ENCODE measurements around the gene FHIT.
"Not testable (repeated sequence)": the region's sequence is repeated elsewhere in the genome, so short reads cannot be mapped to it uniquely, and the experiment has no call there.

FHIT gene

GRCh38 chr3:61224823-61225222 lies 26.4 kb downstream of the FHIT start:
- no peak for DNase-seq

GRCh38 chr3:61223451-61223850 lies 27.8 kb downstream of the FHIT start:
- DNase-seq, result no peak

- DNase-seq, result no peak
These were observed 28.8 kb downstream of the FHIT start for GRCh38 chr3:61222467-61222866.

GRCh38 chr3:61221759-61222362 lies 29.4 kb downstream of the FHIT start:
- no peak for DNase-seq

GRCh38 chr3:61218504-61218903 lies 32.7 kb downstream of the FHIT start:
- DNase-seq, result no peak

GRCh38 chr3:61216171-61216570 lies 35.1 kb downstream of the FHIT start:
- not testable (repeated sequence) for DNase-seq

GRCh38 chr3:61202086-61202485 lies 49.2 kb downstream of the FHIT start:
- DNase-seq, result no peak

GRCh38 chr3:61201071-61201470 lies 50.2 kb downstream of the FHIT start:
- no peak for DNase-seq

GRCh38 chr3:61200270-61200669 lies 51.0 kb downstream of the FHIT start:
- no peak for DNase-seq

GRCh38 chr3:61199843-61200242 lies 51.4 kb downstream of the FHIT start:
- DNase-seq, result no peak

GRCh38 chr3:61194892-61195538 lies 56.2 kb downstream of the FHIT start:
- DNase-seq, result no peak

GRCh38 chr3:61192222-61192621 lies 59.0 kb downstream of the FHIT start:
- DNase-seq, result no peak

- DNase-seq, result not testable (repeated sequence)
These were observed 61.0 kb downstream of the FHIT start for GRCh38 chr3:61190205-61190604.

GRCh38 chr3:61186030-61186429 lies 65.2 kb downstream of the FHIT start:
- no peak for DNase-seq

GRCh38 chr3:61184956-61185355 lies 66.3 kb downstream of the FHIT start:
- no peak for DNase-seq

GRCh38 chr3:61182662-61183061 lies 68.6 kb downstream of the FHIT start:
- DNase-seq, result no peak

GRCh38 chr3:61181874-61182273 lies 69.4 kb downstream of the FHIT start:
- DNase-seq, result no peak

GRCh38 chr3:61180206-61180605 lies 71.0 kb downstream of the FHIT start:
- DNase-seq, result no peak

- DNase-seq, result no peak
These were observed 73.1 kb downstream of the FHIT start for GRCh38 chr3:61178167-61178566.

- DNase-seq, result no peak
These were observed 73.8 kb downstream of the FHIT start for GRCh38 chr3:61177450-61177849.

- DNase-seq, result no peak
These were observed 77.6 kb downstream of the FHIT start for GRCh38 chr3:61173676-61174075.

- no peak for DNase-seq
These were observed 78.6 kb downstream of the FHIT start for GRCh38 chr3:61172684-61173083.

GRCh38 chr3:61172203-61172602 lies 79.0 kb downstream of the FHIT start:
- no peak for DNase-seq

GRCh38 chr3:61169621-61170251 lies 81.5 kb downstream of the FHIT start:
- DNase-seq, result no peak

GRCh38 chr3:61168286-61168685 lies 83.0 kb downstream of the FHIT start:
- DNase-seq, result no peak
